GM12864 (cell line): ENCODE measurements around the gene MCU.

Experiments used
- DNase-seq: peaks from one replicate; pipeline ENCODE4 v3.0.0-alpha.2; 2011; ENCODE audit warnings: low read depth
- H3K4me3 ChIP-seq: 2 replicates; pipeline ENCODE4 v1.5.1; 2011; ENCODE audit warnings: mild to moderate bottlenecking, low read depth, low read length, control low read depth
- TF ChIP-seq, protein P1 (sequence below): IDR thresholded peaks from 2 replicates; pipeline ENCODE4 v1.5.1; 2011; ENCODE audit warnings: low read depth, mild to moderate bottlenecking, moderate library complexity, low read length, control low read depth, inconsistent platforms; ENCODE audit errors: missing control alignments

The MCU gene

GRCh38 chr10:72888151-72888638 lies 196.3 kb downstream of the MCU start:
- DNase-seq: no peak
- TF ChIP-seq, protein P1, sequence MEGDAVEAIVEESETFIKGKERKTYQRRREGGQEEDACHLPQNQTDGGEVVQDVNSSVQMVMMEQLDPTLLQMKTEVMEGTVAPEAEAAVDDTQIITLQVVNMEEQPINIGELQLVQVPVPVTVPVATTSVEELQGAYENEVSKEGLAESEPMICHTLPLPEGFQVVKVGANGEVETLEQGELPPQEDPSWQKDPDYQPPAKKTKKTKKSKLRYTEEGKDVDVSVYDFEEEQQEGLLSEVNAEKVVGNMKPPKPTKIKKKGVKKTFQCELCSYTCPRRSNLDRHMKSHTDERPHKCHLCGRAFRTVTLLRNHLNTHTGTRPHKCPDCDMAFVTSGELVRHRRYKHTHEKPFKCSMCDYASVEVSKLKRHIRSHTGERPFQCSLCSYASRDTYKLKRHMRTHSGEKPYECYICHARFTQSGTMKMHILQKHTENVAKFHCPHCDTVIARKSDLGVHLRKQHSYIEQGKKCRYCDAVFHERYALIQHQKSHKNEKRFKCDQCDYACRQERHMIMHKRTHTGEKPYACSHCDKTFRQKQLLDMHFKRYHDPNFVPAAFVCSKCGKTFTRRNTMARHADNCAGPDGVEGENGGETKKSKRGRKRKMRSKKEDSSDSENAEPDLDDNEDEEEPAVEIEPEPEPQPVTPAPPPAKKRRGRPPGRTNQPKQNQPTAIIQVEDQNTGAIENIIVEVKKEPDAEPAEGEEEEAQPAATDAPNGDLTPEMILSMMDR: no peak
- no peak overlapping the region for H3K4me3 ChIP-seq

DNA sequence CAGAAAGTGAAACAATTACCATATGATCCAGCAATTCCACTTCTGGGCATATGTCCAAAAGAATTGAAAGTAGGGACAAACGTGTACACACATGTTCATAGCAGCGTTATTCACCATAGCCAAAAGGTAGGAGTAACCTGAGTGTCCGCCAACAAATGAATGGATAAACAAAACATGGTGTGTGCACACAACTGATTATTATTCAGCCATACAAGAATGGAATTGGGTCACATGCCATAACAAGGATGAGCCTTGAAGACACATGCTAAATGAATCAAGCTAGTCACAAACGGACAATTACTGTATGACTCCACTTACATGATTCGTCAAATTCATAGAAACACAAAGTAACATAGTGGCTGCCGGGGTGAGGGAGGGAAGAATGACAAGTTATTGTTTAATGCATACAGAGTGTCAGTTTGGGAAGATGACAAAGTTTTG lies 197.5 kb downstream of the MCU start:
- TF ChIP-seq, protein P1: no peak
- DNase-seq: no peak

GRCh38 chr10:72890086-72890485 lies 198.1 kb downstream of the MCU start:
- H3K4me3 ChIP-seq: no peak overlapping the region
- TF ChIP-seq, protein P1: no peak
- no peak for DNase-seq

More for the DNA sequence above, 197.5 kb downstream of the MCU start:
- H3K4me3 ChIP-seq: no peak overlapping the region

- no peak for DNase-seq
- TF ChIP-seq, protein P1: no peak
- no peak within 1 kb of the TSS for H3K4me3 ChIP-seq
These were observed 201.3 kb downstream of the MCU start, which contains the start of gene OIT3 for GRCh38 chr10:72893136-72893798. Gene OIT3 (plus strand): TSS chr10:72893739. CDS start chr10:72893799, 60 bp downstream.

DNA sequence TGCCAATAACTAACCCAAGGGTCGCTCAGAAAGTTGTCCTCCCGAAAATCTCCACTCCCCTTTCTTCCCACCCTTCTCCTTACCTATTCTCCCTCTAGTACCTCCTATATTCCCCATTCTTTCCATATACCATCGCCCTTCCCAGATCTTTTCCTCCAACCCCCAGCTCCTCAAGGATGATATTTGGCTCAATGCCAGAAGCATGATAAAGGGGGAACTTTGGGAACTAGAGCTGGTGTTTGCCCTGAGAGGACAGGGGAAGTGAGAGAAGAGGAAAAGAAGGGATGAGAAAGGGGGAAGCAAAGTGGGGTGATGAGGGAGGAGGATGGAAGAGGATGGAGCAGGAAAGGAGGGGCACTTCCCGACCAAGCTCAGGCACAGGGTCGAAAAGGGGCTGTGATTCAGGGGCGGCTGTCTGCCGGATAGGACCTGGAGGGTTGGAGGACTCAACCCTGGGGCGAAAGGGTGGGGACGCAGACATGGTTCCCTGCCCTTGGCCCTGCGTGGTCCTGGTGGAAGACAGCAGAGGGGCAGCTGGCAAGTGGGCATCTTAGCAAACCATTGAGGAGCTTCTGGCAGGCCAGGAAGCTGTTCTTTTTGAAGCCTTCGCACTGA lies 203.4 kb downstream of the MCU start:
- TF ChIP-seq, protein P1: no peak
- DNase-seq: no peak
- H3K4me3 ChIP-seq: no peak overlapping the region

- DNase-seq: no peak
- TF ChIP-seq, protein P1: no peak
- no peak overlapping the region for H3K4me3 ChIP-seq
These were observed 206.7 kb downstream of the MCU start for GRCh38 chr10:72898616-72899015.
